Subcutaneous abdominal adipose tissue (tissue), 5 donors: Measurements from ENCODE around the gene ARSB.
A peak's percentile ranks its signal among the peaks of the same experiment; 100 is the strongest.

Experiments used
- H3K27ac ChIP-seq: one replicate; pipeline ENCODE4 v1.7.0; 2013; ENCODE audit warnings: low read depth, mild to moderate bottlenecking, inconsistent platforms, low read length, moderate library complexity
- H3K27me3 ChIP-seq, 5 donors: one replicate each; pipeline ENCODE4 v1.7.0; 2013; ENCODE audit warnings: low read length in 5 of 5, inconsistent platforms in 1 of 5; ENCODE audit not compliant: control insufficient read depth in 5 of 5, insufficient read depth in 4 of 5
- H3K36me3 ChIP-seq, 5 donors: one replicate each; pipeline ENCODE4 v1.7.0; 2013; ENCODE audit warnings: low read length in 5 of 5; ENCODE audit not compliant: control insufficient read depth in 5 of 5, insufficient read depth in 5 of 5
- H3K4me1 ChIP-seq, 5 donors: one replicate each; pipeline ENCODE4 v1.7.0; 2013; ENCODE audit warnings: low read length in 5 of 5, mild to moderate bottlenecking in 3 of 5, moderate library complexity in 1 of 5; ENCODE audit not compliant: control insufficient read depth in 5 of 5, insufficient read depth in 5 of 5
- H3K4me3 ChIP-seq, 5 donors: one replicate each; pipeline ENCODE4 v1.7.0; 2013; ENCODE audit warnings: low read length in 5 of 5, low read depth in 1 of 5
- H3K9ac ChIP-seq, 5 donors: one replicate each; pipeline ENCODE4 v1.7.0; 2013; ENCODE audit warnings: low read length in 5 of 5, mild to moderate bottlenecking in 4 of 5, moderate library complexity in 3 of 5
- H3K9me3 ChIP-seq, 5 donors: one replicate each; pipeline ENCODE4 v1.7.0; 2013; ENCODE audit warnings: low read length in 5 of 5; ENCODE audit not compliant: control insufficient read depth in 5 of 5
- donor health status: healthy.
- donor health status: healthy.
- donor health status: healthy.
- donor health status: healthy.
- donor health status: healthy.

Gene ARSB

GRCh38 chr5:78985116-78985724, at the start of gene ARSB:
ARSB (minus strand) TSS chr5:78985310; CDS start chr5:78985248, 62 bp downstream.
- peaks cover 2 to 18% (median 18%) of the 10 kb centered on the region in 5 donors for H3K4me1 ChIP-seq
- H3K4me3 ChIP-seq = peak within 1 kb of the TSS; percentile 69 to 93 (median 84)
- H3K9ac ChIP-seq = peak within 1 kb of the TSS; percentile 69 to 90 (median 78)
- no peaks in the 10 kb centered on the region for H3K27me3 ChIP-seq
- H3K9me3 ChIP-seq = no peaks in the 10 kb centered on the region
- peak within 1 kb of the TSS; percentile 88 for H3K27ac ChIP-seq
- no peaks in the 10 kb centered on the region for H3K36me3 ChIP-seq

- H3K27me3 ChIP-seq = no peaks in the 10 kb centered on the region
- H3K9me3 ChIP-seq = peaks cover 0 to 7% (median 0%) of the 10 kb centered on the region in 5 donors
- H3K27ac ChIP-seq = no peak overlapping the region
- no peaks in the 10 kb centered on the region for H3K4me1 ChIP-seq
- no peak overlapping the region for H3K4me3 ChIP-seq
- H3K9ac ChIP-seq = no peak overlapping the region
- peaks cover 0 to 13% (median 5%) of the 10 kb centered on the region in 5 donors for H3K36me3 ChIP-seq
Observed at GRCh38 chr5:79032782-79033181, 47.7 kb upstream of the ARSB start.

- H3K36me3 ChIP-seq = peaks cover 0 to 13% (median 5%) of the 10 kb centered on the region in 5 donors
- H3K4me3 ChIP-seq = no peak overlapping the region
- no peak overlapping the region for H3K9ac ChIP-seq
- no peaks in the 10 kb centered on the region for H3K4me1 ChIP-seq
- no peaks in the 10 kb centered on the region for H3K27me3 ChIP-seq
- H3K27ac ChIP-seq = no peak overlapping the region
- H3K9me3 ChIP-seq = peaks cover 0 to 6% (median 0%) of the 10 kb centered on the region in 5 donors
Observed at GRCh38 chr5:79032031-79032695, 47.1 kb upstream of the ARSB start.

- Histone ChIP-seq H3K27ac (no peak overlapping the region), H3K9me3 (no peaks in the 10 kb centered on the region), H3K4me3 (no peak overlapping the region), H3K27me3 (no peaks in the 10 kb centered on the region), H3K9ac (no peak overlapping the region), H3K36me3 (peaks cover 0 to 13% (median 5%) of the 10 kb centered on the region in 5 donors), H3K4me1 (no peaks in the 10 kb centered on the region)
Observed at GRCh38 chr5:79031485-79031867, 46.4 kb upstream of the ARSB start.

- H3K9me3 ChIP-seq = no peaks in the 10 kb centered on the region
- H3K27ac ChIP-seq = no peak overlapping the region
- H3K4me3 ChIP-seq = no peak overlapping the region
- no peaks in the 10 kb centered on the region for H3K27me3 ChIP-seq
- no peaks in the 10 kb centered on the region for H3K4me1 ChIP-seq
- H3K9ac ChIP-seq = no peak overlapping the region
- H3K36me3 ChIP-seq = peaks cover 0 to 13% (median 5%) of the 10 kb centered on the region in 5 donors
Observed at GRCh38 chr5:79030663-79031484, 45.8 kb upstream of the ARSB start.

- Histone ChIP-seq H3K9ac (peak overlapping the region in 1 of 5 donors; percentile 22), H3K9me3 (no peaks in the 10 kb centered on the region), H3K4me3 (peak overlapping the region; percentile 5 to 62 (median 47)), H3K36me3 (peaks cover 0 to 16% (median 0%) of the 10 kb centered on the region in 5 donors), H3K4me1 (peaks cover 0 to 12% (median 10%) of the 10 kb centered on the region in 5 donors), H3K27ac (no peak overlapping the region), H3K27me3 (no peaks in the 10 kb centered on the region)
Observed at GRCh38 chr5:79025054-79025472, 40.0 kb upstream of the ARSB start.

GRCh38 chr5:79023947-79024346, 38.8 kb upstream of the ARSB start:
- Histone ChIP-seq H3K9ac (no peak overlapping the region), H3K9me3 (no peaks in the 10 kb centered on the region), H3K4me1 (peaks cover 0 to 12% (median 10%) of the 10 kb centered on the region in 5 donors), H3K27ac (no peak overlapping the region), H3K4me3 (no peak overlapping the region), H3K27me3 (no peaks in the 10 kb centered on the region), H3K36me3 (peaks cover 0 to 9% (median 0%) of the 10 kb centered on the region in 5 donors)

GRCh38 chr5:79023348-79023747, 38.2 kb upstream of the ARSB start:
- H3K36me3 ChIP-seq = peaks cover 0 to 9% (median 0%) of the 10 kb centered on the region in 5 donors
- H3K4me3 ChIP-seq = no peak overlapping the region
- H3K9ac ChIP-seq = peak overlapping the region in 1 of 5 donors; percentile 14
- H3K4me1 ChIP-seq = peaks cover 0 to 12% (median 10%) of the 10 kb centered on the region in 5 donors
- H3K27me3 ChIP-seq = no peaks in the 10 kb centered on the region
- H3K27ac ChIP-seq = no peak overlapping the region
- H3K9me3 ChIP-seq = no peaks in the 10 kb centered on the region

- H3K27ac ChIP-seq = no peak overlapping the region
- no peak overlapping the region for H3K9ac ChIP-seq
- no peak overlapping the region for H3K4me3 ChIP-seq
- no peaks in the 10 kb centered on the region for H3K9me3 ChIP-seq
- H3K27me3 ChIP-seq = no peaks in the 10 kb centered on the region
- peaks cover 0 to 9% (median 0%) of the 10 kb centered on the region in 5 donors for H3K36me3 ChIP-seq
- H3K4me1 ChIP-seq = peaks cover 0 to 12% (median 10%) of the 10 kb centered on the region in 5 donors
Observed at GRCh38 chr5:79022771-79023170, 37.7 kb upstream of the ARSB start.
